NOMO-1 (cell line): ENCODE results near the gene RYR2.
A peak's percentile ranks its signal among the peaks of the same experiment; 100 is the strongest.

Experiments
- DNase-seq, 2 experiments: peaks; one replicate each; lab custom pipeline; 2025; ENCODE audit not compliant: unreplicated experiment in 2 of 2; lab: John Stamatoyannopoulos, UW

Gene RYR2

GRCh38 chr1:237619553-237619952 lies 577.6 kb downstream of the RYR2 start:
- DNase-seq = no peak

- no peak for DNase-seq
Measured at GRCh38 chr1:237634922-237635321, 592.9 kb downstream of the RYR2 start.

GRCh38 chr1:237638555-237638954 lies 596.6 kb downstream of the RYR2 start:
- no peak for DNase-seq

- DNase-seq = no peak
Measured at GRCh38 chr1:237640011-237640671, 598.2 kb downstream of the RYR2 start.

GRCh38 chr1:237640966-237641365 lies 599.0 kb downstream of the RYR2 start:
- DNase-seq = no peak

GRCh38 chr1:237650809-237651208 lies 608.8 kb downstream of the RYR2 start:
- no peak for DNase-seq

GRCh38 chr1:237655778-237656177 lies 613.8 kb downstream of the RYR2 start:
- no peak for DNase-seq

GRCh38 chr1:237664348-237664747 lies 622.4 kb downstream of the RYR2 start:
- DNase-seq = no peak

- DNase-seq = no peak
Measured at GRCh38 chr1:237670302-237670701, 628.3 kb downstream of the RYR2 start.

GRCh38 chr1:237671262-237671661 lies 629.3 kb downstream of the RYR2 start:
- no peak for DNase-seq

GRCh38 chr1:237671935-237672334 lies 630.0 kb downstream of the RYR2 start:
- no peak for DNase-seq

- DNase-seq = no peak
Measured at GRCh38 chr1:237672748-237673147, 630.8 kb downstream of the RYR2 start.

- no peak for DNase-seq
Measured at GRCh38 chr1:237673631-237674030, 631.6 kb downstream of the RYR2 start.

GRCh38 chr1:237677979-237678378 lies 636.0 kb downstream of the RYR2 start:
- peak in 1 of 2 experiments; percentile 13 for DNase-seq

GRCh38 chr1:237679687-237680086 lies 637.7 kb downstream of the RYR2 start:
- no peak for DNase-seq

GRCh38 chr1:237681210-237681609 lies 639.2 kb downstream of the RYR2 start:
- DNase-seq = no peak

- no peak for DNase-seq
Measured at GRCh38 chr1:237684236-237684635, 642.3 kb downstream of the RYR2 start.

- DNase-seq = no peak
Measured at GRCh38 chr1:237685551-237685950, 643.6 kb downstream of the RYR2 start.

GRCh38 chr1:237687804-237688203 lies 645.8 kb downstream of the RYR2 start:
- DNase-seq = no peak

- DNase-seq = no peak
Measured at GRCh38 chr1:237690656-237691055, 648.7 kb downstream of the RYR2 start.

GRCh38 chr1:237692255-237692654 lies 650.3 kb downstream of the RYR2 start:
- no peak for DNase-seq

- DNase-seq = no peak
Measured at GRCh38 chr1:237695878-237696277, 653.9 kb downstream of the RYR2 start.

GRCh38 chr1:237700181-237700580 lies 658.2 kb downstream of the RYR2 start:
- no peak for DNase-seq
